Dermis microvascular lymphatic vessel endothelial cell (primary cell): ENCODE results near the gene MEGF9. TPM values are rescaled to one million over a fixed set of nuclear protein-coding genes. Genes with fewer than 3 reads are reported as not detected.
"Not testable (repeated sequence)": the region's sequence is repeated elsewhere in the genome, so short reads cannot be mapped to it uniquely, and the experiment has no call there.

ENCODE experiments used
- DNase-seq, 2 donors: peaks; one replicate each; pipeline versions ENCODE4 v3.0.0 to v3.0.0-alpha.2; 2010; ENCODE audit warnings: low read depth in 2 of 2
- total RNA-seq: library from RNA; depleted of rRNA; stranded (reverse); fragments of >200 nt; gene quantifications from 2 replicates; pipeline ENCODE4 v1.2.1, GENCODE V29; 2014

MEGF9 gene
- total RNA-seq, 1 donor from 2014 or later, result 3.7 TPM

- DNase-seq, result no peak
These were observed 54.6 kb downstream of the MEGF9 start for GRCh38 chr9:120659676-120660075.

- no peak for DNase-seq
These were observed 55.1 kb downstream of the MEGF9 start for GRCh38 chr9:120659209-120659608.

- peak in 1 of 2 donors; percentile 26 for DNase-seq
These were observed 59.2 kb downstream of the MEGF9 start for GRCh38 chr9:120655005-120655622.

- DNase-seq, result no peak
These were observed 60.0 kb downstream of the MEGF9 start for GRCh38 chr9:120654272-120654671.

GRCh38 chr9:120653762-120654161 lies 60.5 kb downstream of the MEGF9 start:
- DNase-seq, result no peak

- no peak for DNase-seq
These were observed 61.3 kb downstream of the MEGF9 start for GRCh38 chr9:120652934-120653333.

- DNase-seq, result no peak
These were observed 63.9 kb downstream of the MEGF9 start for GRCh38 chr9:120650352-120650751.

GRCh38 chr9:120648581-120649197 lies 65.6 kb downstream of the MEGF9 start:
- DNase-seq, result no peak

- no peak for DNase-seq
These were observed 67.3 kb downstream of the MEGF9 start for GRCh38 chr9:120646948-120647347.

- no peak for DNase-seq
These were observed 68.5 kb downstream of the MEGF9 start for GRCh38 chr9:120645760-120646159.

- DNase-seq, result no peak
These were observed 71.2 kb downstream of the MEGF9 start for GRCh38 chr9:120643061-120643460.

GRCh38 chr9:120642129-120642770 lies 72.0 kb downstream of the MEGF9 start:
- no peak for DNase-seq

- DNase-seq, result not testable (repeated sequence)
These were observed 73.4 kb downstream of the MEGF9 start for GRCh38 chr9:120640874-120641273.

GRCh38 chr9:120640380-120640779 lies 73.9 kb downstream of the MEGF9 start:
- no peak for DNase-seq

GRCh38 chr9:120637919-120638318 lies 76.4 kb downstream of the MEGF9 start:
- DNase-seq, result no peak

- DNase-seq, result no peak
These were observed 77.9 kb downstream of the MEGF9 start for GRCh38 chr9:120636194-120636957.

- no peak for DNase-seq
These were observed 79.3 kb downstream of the MEGF9 start for GRCh38 chr9:120635011-120635410.

- DNase-seq, result no peak
These were observed 83.9 kb downstream of the MEGF9 start for GRCh38 chr9:120630333-120630732.

GRCh38 chr9:120628925-120629497 lies 85.3 kb downstream of the MEGF9 start:
- peak in 1 of 2 donors; percentile 17 for DNase-seq

- DNase-seq, result no peak
These were observed 85.9 kb downstream of the MEGF9 start for GRCh38 chr9:120628207-120628924.

- DNase-seq, result no peak
These were observed 87.2 kb downstream of the MEGF9 start for GRCh38 chr9:120627073-120627472.
